ENCODE measurements around the gene STK17A. TPM values are rescaled to one million over a fixed set of nuclear protein-coding genes. Genes with fewer than 3 reads are reported as not detected.

STK17A gene
- polyA plus RNA-seq, 1 donor from 2014 or later = 7.9 TPM

DNA sequence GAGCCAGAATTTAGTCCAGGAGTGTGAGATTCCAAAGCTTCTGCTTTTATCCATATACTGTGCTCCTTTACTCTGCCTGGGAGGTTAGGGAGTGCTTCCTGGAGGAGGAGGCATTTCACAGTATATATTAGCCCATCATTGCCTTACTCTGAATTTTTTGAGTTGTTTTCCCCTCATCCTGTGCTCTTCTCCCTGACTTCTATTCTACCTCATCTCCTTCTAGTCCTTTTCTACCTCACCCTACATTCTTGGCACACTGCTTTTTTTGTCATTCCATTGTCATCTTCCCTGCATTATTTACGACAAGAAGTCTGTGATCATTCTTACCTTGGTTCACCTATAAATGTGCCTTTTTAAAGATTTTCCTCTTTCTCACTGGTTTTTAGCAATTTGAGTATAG, 21.3 kb downstream of the STK17A start:
- no peak overlapping the region for H3K9ac ChIP-seq (ENCODE audit: low read length)
- H2AFZ ChIP-seq (ENCODE audit: low read depth, low read length) = no peak overlapping the region
- no peak for TF ChIP-seq TAF1 (IDR thresholded peaks at IDR 0.05; ENCODE audit: low read depth)
- no peak for TF ChIP-seq SMC3 (conservative IDR thresholded peaks at IDR 0.05; ENCODE audit: poor library complexity)
- TF ChIP-seq EP300 (conservative IDR thresholded peaks at IDR 0.05; ENCODE audit: poor library complexity, severe bottlenecking) = no peak
- TF ChIP-seq EZH2 (IDR thresholded peaks at IDR 0.05; ENCODE audit: borderline replicate concordance, insufficient read depth, low read length, poor library complexity, severe bottlenecking) = no peak
- TF ChIP-seq, protein P1, sequence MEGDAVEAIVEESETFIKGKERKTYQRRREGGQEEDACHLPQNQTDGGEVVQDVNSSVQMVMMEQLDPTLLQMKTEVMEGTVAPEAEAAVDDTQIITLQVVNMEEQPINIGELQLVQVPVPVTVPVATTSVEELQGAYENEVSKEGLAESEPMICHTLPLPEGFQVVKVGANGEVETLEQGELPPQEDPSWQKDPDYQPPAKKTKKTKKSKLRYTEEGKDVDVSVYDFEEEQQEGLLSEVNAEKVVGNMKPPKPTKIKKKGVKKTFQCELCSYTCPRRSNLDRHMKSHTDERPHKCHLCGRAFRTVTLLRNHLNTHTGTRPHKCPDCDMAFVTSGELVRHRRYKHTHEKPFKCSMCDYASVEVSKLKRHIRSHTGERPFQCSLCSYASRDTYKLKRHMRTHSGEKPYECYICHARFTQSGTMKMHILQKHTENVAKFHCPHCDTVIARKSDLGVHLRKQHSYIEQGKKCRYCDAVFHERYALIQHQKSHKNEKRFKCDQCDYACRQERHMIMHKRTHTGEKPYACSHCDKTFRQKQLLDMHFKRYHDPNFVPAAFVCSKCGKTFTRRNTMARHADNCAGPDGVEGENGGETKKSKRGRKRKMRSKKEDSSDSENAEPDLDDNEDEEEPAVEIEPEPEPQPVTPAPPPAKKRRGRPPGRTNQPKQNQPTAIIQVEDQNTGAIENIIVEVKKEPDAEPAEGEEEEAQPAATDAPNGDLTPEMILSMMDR (IDR thresholded peaks at IDR 0.05; ENCODE audit: poor library complexity, severe bottlenecking) = no peak
- no peak for TF ChIP-seq RAD21 (conservative IDR thresholded peaks at IDR 0.05)
- H3K27me3 ChIP-seq (ENCODE audit: insufficient read depth, low read depth, low read length) = no peaks in the 10 kb centered on the region
- no peaks in the 10 kb centered on the region for H3K36me3 ChIP-seq (ENCODE audit: insufficient read depth, low read length)
- H3K79me2 ChIP-seq (replicated peaks; ENCODE audit: insufficient read depth, low read length) = no peaks in the 10 kb centered on the region
- H3K4me2 ChIP-seq (ENCODE audit: low read length) = no peak overlapping the region
- no peaks in the 10 kb centered on the region for H3K9me2 ChIP-seq (ENCODE audit: insufficient read depth, low read length)
- H3F3A ChIP-seq (ENCODE audit: insufficient read depth, low read length, poor library complexity, severe bottlenecking) = no peaks in the 10 kb centered on the region
- H3K9me3 ChIP-seq (ENCODE audit: low read length) = no peaks in the 10 kb centered on the region
- H3K4me3 ChIP-seq (ENCODE audit: low read length) = no peak overlapping the region
- no peaks in the 10 kb centered on the region for H4K20me1 ChIP-seq (ENCODE audit: insufficient read depth)
- no peak overlapping the region for H3K27ac ChIP-seq (ENCODE audit: low read length)

DNA sequence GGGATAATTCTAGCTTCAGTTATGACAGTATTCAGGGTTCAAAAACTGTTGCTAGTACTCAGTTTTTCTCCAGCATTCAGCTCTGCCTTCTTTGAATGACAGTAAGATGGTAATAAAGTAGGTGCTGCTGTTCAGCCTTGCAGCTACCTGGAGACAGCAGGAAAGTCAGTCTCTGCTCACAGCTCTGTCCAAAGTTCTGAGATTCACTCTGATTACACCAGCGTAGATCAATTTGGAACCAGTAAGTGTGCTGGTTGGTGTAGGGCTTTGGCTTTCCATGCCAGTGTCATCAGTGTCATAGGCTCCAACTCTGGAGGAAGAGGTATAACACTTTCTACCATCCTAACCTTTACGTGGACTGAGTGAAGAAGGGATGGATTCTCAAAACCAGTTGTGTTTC, 26.2 kb downstream of the STK17A start:
- Histone ChIP-seq H3K79me2 (replicated peaks; ENCODE audit: insufficient read depth, low read length) (no peaks in the 10 kb centered on the region), H3K4me3 (ENCODE audit: low read length) (no peak overlapping the region), H3K27me3 (ENCODE audit: insufficient read depth, low read depth, low read length) (no peaks in the 10 kb centered on the region), H3K36me3 (ENCODE audit: insufficient read depth, low read length) (no peaks in the 10 kb centered on the region), H3F3A (ENCODE audit: insufficient read depth, low read length, poor library complexity, severe bottlenecking) (no peaks in the 10 kb centered on the region), H3K4me2 (ENCODE audit: low read length) (no peak overlapping the region), H4K20me1 (ENCODE audit: insufficient read depth) (no peaks in the 10 kb centered on the region), H3K27ac (ENCODE audit: low read length) (no peak overlapping the region), H3K9ac (ENCODE audit: low read length) (no peak overlapping the region), H2AFZ (ENCODE audit: low read depth, low read length) (no peak overlapping the region), H3K9me3 (ENCODE audit: low read length) (no peaks in the 10 kb centered on the region), H3K9me2 (ENCODE audit: insufficient read depth, low read length) (no peaks in the 10 kb centered on the region)
- TF ChIP-seq, protein P1 (IDR thresholded peaks at IDR 0.05; ENCODE audit: poor library complexity, severe bottlenecking) = no peak
- TF ChIP-seq MXI1 (conservative IDR thresholded peaks at IDR 0.05; ENCODE audit: poor library complexity, severe bottlenecking) (no peak), SMC3 (conservative IDR thresholded peaks at IDR 0.05; ENCODE audit: poor library complexity) (no peak), TAF1 (IDR thresholded peaks at IDR 0.05; ENCODE audit: low read depth) (no peak), RAD21 (conservative IDR thresholded peaks at IDR 0.05) (no peak), EP300 (conservative IDR thresholded peaks at IDR 0.05; ENCODE audit: poor library complexity, severe bottlenecking) (no peak), EZH2 (IDR thresholded peaks at IDR 0.05; ENCODE audit: borderline replicate concordance, insufficient read depth, low read length, poor library complexity, severe bottlenecking) (no peak), POLR2AphosphoS5 (IDR thresholded peaks at IDR 0.05) (no peak)
- TF ChIP-seq, protein P2, sequence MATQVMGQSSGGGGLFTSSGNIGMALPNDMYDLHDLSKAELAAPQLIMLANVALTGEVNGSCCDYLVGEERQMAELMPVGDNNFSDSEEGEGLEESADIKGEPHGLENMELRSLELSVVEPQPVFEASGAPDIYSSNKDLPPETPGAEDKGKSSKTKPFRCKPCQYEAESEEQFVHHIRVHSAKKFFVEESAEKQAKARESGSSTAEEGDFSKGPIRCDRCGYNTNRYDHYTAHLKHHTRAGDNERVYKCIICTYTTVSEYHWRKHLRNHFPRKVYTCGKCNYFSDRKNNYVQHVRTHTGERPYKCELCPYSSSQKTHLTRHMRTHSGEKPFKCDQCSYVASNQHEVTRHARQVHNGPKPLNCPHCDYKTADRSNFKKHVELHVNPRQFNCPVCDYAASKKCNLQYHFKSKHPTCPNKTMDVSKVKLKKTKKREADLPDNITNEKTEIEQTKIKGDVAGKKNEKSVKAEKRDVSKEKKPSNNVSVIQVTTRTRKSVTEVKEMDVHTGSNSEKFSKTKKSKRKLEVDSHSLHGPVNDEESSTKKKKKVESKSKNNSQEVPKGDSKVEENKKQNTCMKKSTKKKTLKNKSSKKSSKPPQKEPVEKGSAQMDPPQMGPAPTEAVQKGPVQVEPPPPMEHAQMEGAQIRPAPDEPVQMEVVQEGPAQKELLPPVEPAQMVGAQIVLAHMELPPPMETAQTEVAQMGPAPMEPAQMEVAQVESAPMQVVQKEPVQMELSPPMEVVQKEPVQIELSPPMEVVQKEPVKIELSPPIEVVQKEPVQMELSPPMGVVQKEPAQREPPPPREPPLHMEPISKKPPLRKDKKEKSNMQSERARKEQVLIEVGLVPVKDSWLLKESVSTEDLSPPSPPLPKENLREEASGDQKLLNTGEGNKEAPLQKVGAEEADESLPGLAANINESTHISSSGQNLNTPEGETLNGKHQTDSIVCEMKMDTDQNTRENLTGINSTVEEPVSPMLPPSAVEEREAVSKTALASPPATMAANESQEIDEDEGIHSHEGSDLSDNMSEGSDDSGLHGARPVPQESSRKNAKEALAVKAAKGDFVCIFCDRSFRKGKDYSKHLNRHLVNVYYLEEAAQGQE (IDR thresholded peaks at IDR 0.05; ENCODE audit: borderline replicate concordance) = no peak
